ENCODE data around the gene HSD17B8.

- TF ChIP-seq CTCF (IDR thresholded peaks at IDR 0.05) (no peak), POLR2A (IDR thresholded peaks at IDR 0.05) (no peak)
These were observed 1.7 kb upstream of the HSD17B8 start for GRCh38 chr6:33202799-33203198.
